BE2C (cell line): ENCODE measurements around the gene GPX2.
A peak's percentile ranks its signal among the peaks of the same experiment; 100 is the strongest.

Source experiments
- DNase-seq: peaks from one replicate; pipeline ENCODE4 v3.0.0-alpha.2; 2020
- H3K27me3 ChIP-seq: fragments of 250-450 bp; sonication (Bioruptor Pico); 2 replicates; pipeline ENCODE4 v1.5.1; 2020; ENCODE audit warnings: mild to moderate bottlenecking
- H3K36me3 ChIP-seq: fragments of 250-450 bp; sonication (Bioruptor Pico); 2 replicates; pipeline ENCODE4 v1.5.1; 2020; ENCODE audit warnings: mild to moderate bottlenecking
- H3K4me1 ChIP-seq: fragments of 250-450 bp; sonication (Bioruptor Pico); 2 replicates; pipeline ENCODE4 v1.5.1; 2020
- H3K4me3 ChIP-seq: 2 replicates; pipeline ENCODE4 v1.5.1; 2011; ENCODE audit warnings: low read depth, low read length
- H3K9me3 ChIP-seq: fragments of 250-450 bp; sonication (Bioruptor Pico); 2 replicates; pipeline ENCODE4 v1.5.1; 2020
- CTCF ChIP-seq: IDR thresholded peaks from 2 replicates; pipeline ENCODE4 v1.5.1; 2012; ENCODE audit warnings: mild to moderate bottlenecking, low read depth, low read length

GPX2 gene

DNA sequence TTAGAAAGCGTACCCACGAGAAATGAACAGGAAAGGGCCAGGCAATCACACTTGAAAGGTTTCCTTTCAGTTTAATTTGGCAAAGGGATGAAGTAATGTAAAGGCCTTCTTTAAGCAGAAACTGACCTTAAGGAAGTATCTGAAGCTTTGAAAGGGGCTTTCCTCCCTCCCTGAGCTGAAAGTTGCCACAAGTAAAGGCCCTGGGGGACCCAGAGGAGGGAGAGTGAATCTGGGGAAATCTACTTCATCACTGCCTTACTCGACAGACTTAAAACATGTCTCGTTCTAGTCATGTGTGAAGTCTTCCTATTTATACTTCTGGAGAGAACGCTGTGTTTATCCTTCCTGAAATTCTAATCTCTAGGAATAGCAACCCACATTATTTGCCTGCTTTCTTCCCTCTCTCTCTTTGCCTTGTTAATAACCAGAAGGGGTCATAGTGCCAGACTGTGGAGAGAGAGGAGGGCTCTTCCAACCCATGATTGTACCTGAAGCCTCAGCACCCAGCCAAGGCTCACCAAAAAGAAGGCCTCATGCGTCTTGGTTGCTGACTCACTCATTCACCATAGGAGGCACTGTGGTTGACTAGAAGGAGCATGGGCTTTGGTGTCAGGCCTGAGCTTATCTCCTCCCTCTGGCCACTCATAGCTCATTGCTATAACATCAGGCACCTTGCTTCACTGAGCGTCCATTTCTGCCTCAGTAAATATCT lies 10.2 kb upstream of the GPX2 start:
- no peaks in the 10 kb centered on the region for H3K36me3 ChIP-seq
- no peak for DNase-seq
- H3K4me1 ChIP-seq, result peaks cover 3% of the 10 kb centered on the region
- TF ChIP-seq CTCF, result peak; percentile 17; the same call in 1 of the 2 replicates
- H3K27me3 ChIP-seq, result no peaks in the 10 kb centered on the region
- H3K9me3 ChIP-seq, result no peaks in the 10 kb centered on the region
- no peak overlapping the region for H3K4me3 ChIP-seq

DNA sequence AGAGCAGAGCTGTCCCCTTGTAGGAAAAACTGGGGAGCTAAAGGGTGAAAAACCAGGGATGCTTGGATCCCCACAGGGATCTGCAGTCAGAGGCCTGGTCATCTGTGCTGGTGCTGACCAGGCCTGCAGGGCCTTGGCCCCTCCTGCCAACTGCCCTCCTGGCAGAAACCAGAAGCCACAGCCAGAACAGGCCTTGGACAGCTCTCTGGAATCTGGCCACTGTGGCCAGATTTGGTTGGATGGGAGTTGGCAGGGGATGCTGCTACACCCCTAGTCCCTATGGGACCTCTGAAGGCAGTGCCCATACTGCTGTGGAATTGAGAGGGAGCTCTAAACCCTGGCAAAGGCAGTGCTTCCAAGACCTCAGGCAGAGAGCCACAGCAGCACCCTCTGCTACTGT lies 9.2 kb upstream of the GPX2 start:
- H3K4me3 ChIP-seq, result no peak overlapping the region
- H3K36me3 ChIP-seq, result no peaks in the 10 kb centered on the region
- no peak for TF ChIP-seq CTCF

DNA sequence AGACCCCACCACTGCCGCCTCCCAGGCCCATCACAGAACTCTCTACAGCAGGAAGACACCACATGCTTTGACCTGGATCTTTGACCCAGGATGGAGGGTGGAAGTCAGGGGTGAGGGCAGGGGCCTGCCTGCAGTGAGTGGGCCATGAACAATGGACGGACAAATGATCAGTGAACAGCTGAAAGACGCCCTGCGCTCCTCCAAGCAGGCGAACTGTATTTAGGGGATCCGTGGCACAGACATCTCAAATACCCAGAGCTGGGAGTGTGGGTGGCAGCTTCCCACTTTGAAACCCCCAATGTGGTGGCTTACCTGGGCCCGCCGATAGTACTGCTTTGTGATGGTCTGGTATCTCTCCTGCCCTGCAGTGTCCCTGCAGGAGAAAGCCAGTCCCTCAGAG lies 8.7 kb upstream of the GPX2 start:
- Histone ChIP-seq H3K4me3 (no peak overlapping the region), H3K27me3 (no peaks in the 10 kb centered on the region), H3K4me1 (peaks cover 3% of the 10 kb centered on the region), H3K9me3 (no peaks in the 10 kb centered on the region), H3K36me3 (no peaks in the 10 kb centered on the region)
- no peak for TF ChIP-seq CTCF
- DNase-seq, result no peak

More for the DNA sequence above, 9.2 kb upstream of the GPX2 start:
- DNase-seq, result no peak
- H3K4me1 ChIP-seq, result peaks cover 3% of the 10 kb centered on the region
- H3K9me3 ChIP-seq, result no peaks in the 10 kb centered on the region
- no peaks in the 10 kb centered on the region for H3K27me3 ChIP-seq

DNA sequence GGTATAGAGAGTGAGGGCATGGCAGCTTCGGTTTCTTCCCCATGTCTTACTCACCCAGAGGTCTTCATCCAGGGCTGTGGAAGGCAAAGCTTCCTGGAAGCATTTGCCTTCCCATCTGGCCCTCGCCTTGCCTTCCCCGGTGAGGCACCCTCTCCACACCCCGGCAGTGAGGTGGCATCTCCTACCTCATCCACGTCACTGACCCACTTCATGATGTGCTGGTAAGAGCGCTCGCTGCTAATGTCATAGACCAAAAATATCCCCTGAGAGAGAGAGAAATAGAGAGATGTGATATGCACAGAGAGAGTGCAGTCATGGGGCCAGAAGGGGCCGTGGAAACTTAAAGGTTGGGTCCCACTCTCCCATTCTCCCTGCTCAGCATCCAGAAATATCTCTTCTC lies 8.3 kb upstream of the GPX2 start:
- no peak for DNase-seq
- H3K4me1 ChIP-seq, result peaks cover 3% of the 10 kb centered on the region
- no peaks in the 10 kb centered on the region for H3K9me3 ChIP-seq
- no peak overlapping the region for H3K4me3 ChIP-seq
- H3K27me3 ChIP-seq, result no peaks in the 10 kb centered on the region
- H3K36me3 ChIP-seq, result no peaks in the 10 kb centered on the region
- no peak for TF ChIP-seq CTCF

- Histone ChIP-seq H3K4me1 (peaks cover under 1% of the 10 kb centered on the region; the same call in 1 of the 2 replicates), H3K36me3 (no peaks in the 10 kb centered on the region; the same call in 1 of the 2 replicates), H3K4me3 (no peak overlapping the region), H3K9me3 (no peaks in the 10 kb centered on the region), H3K27me3 (no peaks in the 10 kb centered on the region)
- no peak for TF ChIP-seq CTCF
- no peak for DNase-seq
Measured at GRCh38 chr14:64948612-64949210, 6.2 kb upstream of the GPX2 start.
